SJCRH30 (cell line): ENCODE results near the gene MBP. TPM values are rescaled to one million over a fixed set of nuclear protein-coding genes. Genes with fewer than 3 reads are reported as not detected.
A peak's percentile ranks its signal among the peaks of the same experiment; 100 is the strongest.

Experiments
- DNase-seq, 2 experiments: peaks; one replicate each; pipeline ENCODE4 v3.0.0-alpha.2; 2015 to 2020
- H3K27ac ChIP-seq: fragments of 250-450 bp; sonication (Bioruptor Pico); 2 replicates; pipeline ENCODE4 v1.5.1; 2020; ENCODE audit warnings: mild to moderate bottlenecking, moderate library complexity
- H3K27me3 ChIP-seq: fragments of 250-450 bp; sonication (Bioruptor Pico); 2 replicates; pipeline ENCODE4 v1.5.1; 2020; ENCODE audit warnings: mild to moderate bottlenecking, moderate library complexity
- H3K36me3 ChIP-seq: fragments of 250-450 bp; sonication (Bioruptor Pico); 2 replicates; pipeline ENCODE4 v1.5.1; 2020; ENCODE audit warnings: mild to moderate bottlenecking, moderate library complexity
- H3K4me1 ChIP-seq: fragments of 250-450 bp; sonication (Bioruptor Pico); 2 replicates; pipeline ENCODE4 v1.5.1; 2020; ENCODE audit warnings: mild to moderate bottlenecking, moderate library complexity
- H3K4me3 ChIP-seq: fragments of 250-450 bp; sonication (Bioruptor Pico); 2 replicates; pipeline ENCODE4 v1.5.1; 2020; ENCODE audit warnings: mild to moderate bottlenecking, moderate library complexity
- H3K9me3 ChIP-seq: fragments of 250-450 bp; sonication (Bioruptor Pico); replicated peaks from 2 replicates; pipeline ENCODE4 v1.5.1; 2020; ENCODE audit warnings: mild to moderate bottlenecking, moderate library complexity
- total RNA-seq: library from RNA; depleted of rRNA; stranded (reverse); fragments of >200 nt; shearing (Covaris generic); gene quantifications from 2 replicates; pipeline ENCODE4 v1.2.3, GENCODE V29; 2014; rRNA removed

Gene MBP
- total RNA-seq = 0.20 TPM in 1 of 2 replicates, not detected in the other

GRCh38 chr18:77132369-77133050 is at the start of gene MBP:
Gene MBP, minus strand, starts transcription at chr18:77132783. Its CDS starts 27,522 bp downstream, at chr18:77105261.
- H3K27me3 ChIP-seq = no peaks in the 10 kb centered on the region

GRCh38 chr18:77181950-77182707 is 49.5 kb upstream of the MBP start:
- Histone ChIP-seq H3K27ac (no peak overlapping the region), H3K4me3 (no peak overlapping the region), H3K27me3 (no peaks in the 10 kb centered on the region), H3K9me3 (no peaks in the 10 kb centered on the region), H3K4me1 (no peaks in the 10 kb centered on the region), H3K36me3 (no peaks in the 10 kb centered on the region)
- no peak for DNase-seq

More at GRCh38 chr18:77132369-77133050, at the start of gene MBP:
- H3K36me3 ChIP-seq = no peaks in the 10 kb centered on the region
- no peak for DNase-seq
- H3K4me3 ChIP-seq = no peak within 1 kb of the TSS
- H3K9me3 ChIP-seq = no peaks in the 10 kb centered on the region
- H3K4me1 ChIP-seq = no peaks in the 10 kb centered on the region
- no peak within 1 kb of the TSS for H3K27ac ChIP-seq

GRCh38 chr18:77178559-77178958 is 46.0 kb upstream of the MBP start:
- H3K27me3 ChIP-seq = no peaks in the 10 kb centered on the region
- H3K9me3 ChIP-seq = no peaks in the 10 kb centered on the region
- H3K4me1 ChIP-seq = peaks cover 5% of the 10 kb centered on the region
- no peaks in the 10 kb centered on the region for H3K36me3 ChIP-seq
- H3K4me3 ChIP-seq = no peak overlapping the region
- H3K27ac ChIP-seq = no peak overlapping the region
- DNase-seq = no peak

GRCh38 chr18:77177009-77177408 is 44.4 kb upstream of the MBP start:
- no peak overlapping the region for H3K27ac ChIP-seq
- no peaks in the 10 kb centered on the region for H3K36me3 ChIP-seq
- no peak overlapping the region for H3K4me3 ChIP-seq
- H3K4me1 ChIP-seq = peaks cover 10% of the 10 kb centered on the region
- H3K27me3 ChIP-seq = no peaks in the 10 kb centered on the region
- H3K9me3 ChIP-seq = no peaks in the 10 kb centered on the region
- DNase-seq = no peak

GRCh38 chr18:77173275-77174030 is 40.9 kb upstream of the MBP start:
- H3K4me1 ChIP-seq = peaks cover 10% of the 10 kb centered on the region
- no peaks in the 10 kb centered on the region for H3K27me3 ChIP-seq
- H3K36me3 ChIP-seq = no peaks in the 10 kb centered on the region
- H3K27ac ChIP-seq = peak overlapping the region; percentile 71
- H3K4me3 ChIP-seq = no peak overlapping the region
- DNase-seq = peak; percentile 69 to 84
- no peaks in the 10 kb centered on the region for H3K9me3 ChIP-seq

- Histone ChIP-seq H3K4me3 (no peak overlapping the region), H3K4me1 (peaks cover 10% of the 10 kb centered on the region), H3K27ac (no peak overlapping the region), H3K36me3 (no peaks in the 10 kb centered on the region), H3K27me3 (no peaks in the 10 kb centered on the region), H3K9me3 (no peaks in the 10 kb centered on the region)
- DNase-seq = no peak
Measured at GRCh38 chr18:77170890-77171410, 38.4 kb upstream of the MBP start.

- Histone ChIP-seq H3K9me3 (no peaks in the 10 kb centered on the region), H3K4me3 (no peak overlapping the region), H3K4me1 (peaks cover 9% of the 10 kb centered on the region), H3K27me3 (no peaks in the 10 kb centered on the region), H3K27ac (no peak overlapping the region), H3K36me3 (no peaks in the 10 kb centered on the region)
- DNase-seq = no peak
Measured at GRCh38 chr18:77168811-77169311, 36.3 kb upstream of the MBP start.

GRCh38 chr18:77167251-77167650 is 34.7 kb upstream of the MBP start:
- Histone ChIP-seq H3K27ac (no peak overlapping the region), H3K27me3 (no peaks in the 10 kb centered on the region), H3K9me3 (no peaks in the 10 kb centered on the region), H3K36me3 (no peaks in the 10 kb centered on the region), H3K4me3 (no peak overlapping the region), H3K4me1 (no peaks in the 10 kb centered on the region)
- DNase-seq = no peak

GRCh38 chr18:77166523-77166922 is 33.9 kb upstream of the MBP start:
- H3K4me3 ChIP-seq = no peak overlapping the region
- DNase-seq = no peak
- H3K36me3 ChIP-seq = no peaks in the 10 kb centered on the region
- H3K27ac ChIP-seq = no peak overlapping the region
- H3K9me3 ChIP-seq = no peaks in the 10 kb centered on the region
- H3K4me1 ChIP-seq = no peaks in the 10 kb centered on the region
- H3K27me3 ChIP-seq = no peaks in the 10 kb centered on the region

GRCh38 chr18:77165503-77166188 is 33.1 kb upstream of the MBP start:
- no peaks in the 10 kb centered on the region for H3K9me3 ChIP-seq
- H3K27ac ChIP-seq = no peak overlapping the region
- H3K27me3 ChIP-seq = no peaks in the 10 kb centered on the region
- H3K4me1 ChIP-seq = no peaks in the 10 kb centered on the region
- H3K36me3 ChIP-seq = no peaks in the 10 kb centered on the region
- peak; percentile 11 to 19 for DNase-seq
- H3K4me3 ChIP-seq = no peak overlapping the region

GRCh38 chr18:77164763-77165485 is 32.3 kb upstream of the MBP start:
- H3K27ac ChIP-seq = no peak overlapping the region
- H3K27me3 ChIP-seq = no peaks in the 10 kb centered on the region
- no peaks in the 10 kb centered on the region for H3K9me3 ChIP-seq
- no peaks in the 10 kb centered on the region for H3K36me3 ChIP-seq
- no peak overlapping the region for H3K4me3 ChIP-seq
- no peaks in the 10 kb centered on the region for H3K4me1 ChIP-seq
- no peak for DNase-seq

GRCh38 chr18:77164026-77164425 is 31.4 kb upstream of the MBP start:
- no peak overlapping the region for H3K4me3 ChIP-seq
- no peaks in the 10 kb centered on the region for H3K27me3 ChIP-seq
- H3K27ac ChIP-seq = no peak overlapping the region
- no peaks in the 10 kb centered on the region for H3K4me1 ChIP-seq
- H3K36me3 ChIP-seq = no peaks in the 10 kb centered on the region
- no peak for DNase-seq
- no peaks in the 10 kb centered on the region for H3K9me3 ChIP-seq

- Histone ChIP-seq H3K4me3 (no peak overlapping the region), H3K27ac (no peak overlapping the region), H3K9me3 (no peaks in the 10 kb centered on the region), H3K36me3 (no peaks in the 10 kb centered on the region), H3K4me1 (no peaks in the 10 kb centered on the region), H3K27me3 (no peaks in the 10 kb centered on the region)
- DNase-seq = no peak
Measured at GRCh38 chr18:77162580-77162979, 30.0 kb upstream of the MBP start.

GRCh38 chr18:77161961-77162360 is 29.4 kb upstream of the MBP start:
- no peak for DNase-seq
- no peak overlapping the region for H3K27ac ChIP-seq
- no peaks in the 10 kb centered on the region for H3K27me3 ChIP-seq
- H3K9me3 ChIP-seq = no peaks in the 10 kb centered on the region
- H3K4me3 ChIP-seq = no peak overlapping the region
- H3K4me1 ChIP-seq = no peaks in the 10 kb centered on the region
- no peaks in the 10 kb centered on the region for H3K36me3 ChIP-seq
